Tibial nerve (tissue), 3 donors: ENCODE measurements around the gene CFAP20DC.

Experiments used
- POLR2A ChIP-seq, 2 donors: fragments of 450-650 bp; IDR thresholded peaks; one replicate each; pipeline ENCODE4 v1.6.1; 2017; ENCODE audit warnings: antibody characterized with exemption in 2 of 2, mild to moderate bottlenecking in 2 of 2, moderate library complexity in 2 of 2
- TF ChIP-seq, protein P1 (sequence below), 5 experiments: fragments of 200-600 bp in 3 of 5; fragments of 450-650 bp in 2 of 5; sonication (generic) in 3 of 5; IDR thresholded peaks; one replicate each; pipeline ENCODE4 v1.5.1; 2016 to 2019; ENCODE audit warnings: antibody characterized with exemption in 5 of 5, mild to moderate bottlenecking in 3 of 5, moderate library complexity in 2 of 5

DNA sequence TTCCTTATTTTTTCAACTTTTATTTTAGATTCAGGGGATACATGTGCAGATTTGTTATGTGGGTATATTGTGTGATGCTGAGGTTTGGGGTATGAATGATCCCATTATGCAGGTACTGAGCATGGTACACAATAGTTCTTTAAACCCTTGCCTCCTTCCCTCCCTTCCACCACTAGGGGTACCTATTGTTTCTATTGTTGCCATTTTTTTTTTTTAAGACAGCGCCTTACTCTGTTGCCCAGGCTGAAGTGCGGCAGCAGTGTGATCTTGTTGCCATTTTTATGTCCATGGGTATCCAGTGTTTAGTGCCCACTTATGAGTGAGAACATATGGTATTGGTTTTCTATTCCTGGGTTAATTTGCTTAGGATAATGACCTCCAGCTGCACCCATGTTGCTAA, 266.0 kb downstream of the CFAP20DC start:
- TF ChIP-seq, protein P1, sequence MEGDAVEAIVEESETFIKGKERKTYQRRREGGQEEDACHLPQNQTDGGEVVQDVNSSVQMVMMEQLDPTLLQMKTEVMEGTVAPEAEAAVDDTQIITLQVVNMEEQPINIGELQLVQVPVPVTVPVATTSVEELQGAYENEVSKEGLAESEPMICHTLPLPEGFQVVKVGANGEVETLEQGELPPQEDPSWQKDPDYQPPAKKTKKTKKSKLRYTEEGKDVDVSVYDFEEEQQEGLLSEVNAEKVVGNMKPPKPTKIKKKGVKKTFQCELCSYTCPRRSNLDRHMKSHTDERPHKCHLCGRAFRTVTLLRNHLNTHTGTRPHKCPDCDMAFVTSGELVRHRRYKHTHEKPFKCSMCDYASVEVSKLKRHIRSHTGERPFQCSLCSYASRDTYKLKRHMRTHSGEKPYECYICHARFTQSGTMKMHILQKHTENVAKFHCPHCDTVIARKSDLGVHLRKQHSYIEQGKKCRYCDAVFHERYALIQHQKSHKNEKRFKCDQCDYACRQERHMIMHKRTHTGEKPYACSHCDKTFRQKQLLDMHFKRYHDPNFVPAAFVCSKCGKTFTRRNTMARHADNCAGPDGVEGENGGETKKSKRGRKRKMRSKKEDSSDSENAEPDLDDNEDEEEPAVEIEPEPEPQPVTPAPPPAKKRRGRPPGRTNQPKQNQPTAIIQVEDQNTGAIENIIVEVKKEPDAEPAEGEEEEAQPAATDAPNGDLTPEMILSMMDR (IDR thresholded peaks at IDR 0.05) = no peak
- TF ChIP-seq POLR2A (IDR thresholded peaks at IDR 0.05) = no peak
